Effector memory CD4-positive, alpha-beta T cell (primary cell): ENCODE measurements around the gene SYCE1L.
"Not testable (repeated sequence)": the region's sequence is repeated elsewhere in the genome, so short reads cannot be mapped to it uniquely, and the experiment has no call there.

ENCODE experiments used
- DNase-seq, 3 donors: peaks; one replicate each; pipeline ENCODE4 v3.0.0-alpha.2; 2020
- H3K27ac ChIP-seq: 2 replicates; pipeline ENCODE4 v1.7.0; 2013; ENCODE audit warnings: mild to moderate bottlenecking, low read length, moderate library complexity; ENCODE audit not compliant: insufficient read depth, poor library complexity, severe bottlenecking
- H3K27me3 ChIP-seq: replicated peaks from 2 replicates; pipeline ENCODE4 v1.7.0; 2013; ENCODE audit warnings: mild to moderate bottlenecking, low read length; ENCODE audit not compliant: insufficient read depth, control insufficient read depth, poor library complexity, severe bottlenecking
- H3K36me3 ChIP-seq: 2 replicates; pipeline ENCODE4 v1.7.0; 2013; ENCODE audit warnings: mild to moderate bottlenecking, low read length, moderate library complexity; ENCODE audit not compliant: control insufficient read depth, insufficient read depth
- H3K4me1 ChIP-seq: 2 replicates; pipeline ENCODE4 v1.7.0; 2013; ENCODE audit warnings: low read length, mild to moderate bottlenecking; ENCODE audit not compliant: control insufficient read depth, insufficient read depth, poor library complexity, severe bottlenecking
- H3K4me3 ChIP-seq: 2 replicates; pipeline ENCODE4 v1.7.0; 2013; ENCODE audit warnings: low read length, low read depth, mild to moderate bottlenecking; ENCODE audit not compliant: insufficient read depth, poor library complexity, severe bottlenecking
- H3K9me3 ChIP-seq: 2 replicates; pipeline ENCODE4 v1.7.0; 2013; ENCODE audit warnings: mild to moderate bottlenecking, low read length, moderate library complexity; ENCODE audit not compliant: control insufficient read depth
- total RNA-seq, 3 donors: gene quantifications; one replicate each; lab custom pipeline; 2026; lab: John Stamatoyannopoulos, UW

Gene SYCE1L, protein sequence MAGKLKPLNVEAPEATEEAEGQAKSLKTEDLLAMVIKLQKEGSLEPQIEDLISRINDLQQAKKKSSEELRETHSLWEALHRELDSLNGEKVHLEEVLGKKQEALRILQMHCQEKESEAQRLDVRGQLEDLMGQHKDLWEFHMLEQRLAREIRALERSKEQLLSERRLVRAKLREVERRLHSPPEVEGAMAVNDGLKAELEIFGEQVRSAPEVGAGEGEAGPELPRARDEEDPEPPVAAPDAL
- 1.7 to 2.9 (median 2.8) reads per million in 3 donors for total RNA-seq

GRCh38 chr16:77199211-77199610 lies at the start of gene SYCE1L:
Gene SYCE1L, plus strand, starts transcription at chr16:77199408. Its CDS starts 44 bp downstream, at chr16:77199452.
- no peaks in the 10 kb centered on the region for H3K9me3 ChIP-seq
- no peak for DNase-seq
- peaks cover 40% of the 10 kb centered on the region for H3K36me3 ChIP-seq

GRCh38 chr16:77157346-77158058 lies 41.7 kb upstream of the SYCE1L start:
- no peaks in the 10 kb centered on the region for H3K9me3 ChIP-seq
- no peaks in the 10 kb centered on the region for H3K4me1 ChIP-seq
- no peaks in the 10 kb centered on the region for H3K27me3 ChIP-seq
- DNase-seq = no peak
- no peak overlapping the region for H3K4me3 ChIP-seq
- no peaks in the 10 kb centered on the region for H3K36me3 ChIP-seq
- H3K27ac ChIP-seq = no peak overlapping the region

More at GRCh38 chr16:77199211-77199610, at the start of gene SYCE1L:
- Histone ChIP-seq H3K27ac (no peak within 1 kb of the TSS), H3K4me1 (no peaks in the 10 kb centered on the region), H3K4me3 (no peak within 1 kb of the TSS), H3K27me3 (no peaks in the 10 kb centered on the region)

GRCh38 chr16:77158293-77158692 lies 40.9 kb upstream of the SYCE1L start:
- Histone ChIP-seq H3K4me3 (no peak overlapping the region), H3K36me3 (no peaks in the 10 kb centered on the region)

GRCh38 chr16:77165006-77165405 lies 34.2 kb upstream of the SYCE1L start:
- Histone ChIP-seq H3K27ac (no peak overlapping the region), H3K4me3 (no peak overlapping the region), H3K36me3 (no peaks in the 10 kb centered on the region), H3K27me3 (no peaks in the 10 kb centered on the region), H3K4me1 (no peaks in the 10 kb centered on the region), H3K9me3 (no peaks in the 10 kb centered on the region)
- DNase-seq = no peak

More at GRCh38 chr16:77158293-77158692, 40.9 kb upstream of the SYCE1L start:
- H3K9me3 ChIP-seq = no peaks in the 10 kb centered on the region
- no peaks in the 10 kb centered on the region for H3K4me1 ChIP-seq
- H3K27ac ChIP-seq = no peak overlapping the region
- DNase-seq = no peak
- H3K27me3 ChIP-seq = no peaks in the 10 kb centered on the region

DNA sequence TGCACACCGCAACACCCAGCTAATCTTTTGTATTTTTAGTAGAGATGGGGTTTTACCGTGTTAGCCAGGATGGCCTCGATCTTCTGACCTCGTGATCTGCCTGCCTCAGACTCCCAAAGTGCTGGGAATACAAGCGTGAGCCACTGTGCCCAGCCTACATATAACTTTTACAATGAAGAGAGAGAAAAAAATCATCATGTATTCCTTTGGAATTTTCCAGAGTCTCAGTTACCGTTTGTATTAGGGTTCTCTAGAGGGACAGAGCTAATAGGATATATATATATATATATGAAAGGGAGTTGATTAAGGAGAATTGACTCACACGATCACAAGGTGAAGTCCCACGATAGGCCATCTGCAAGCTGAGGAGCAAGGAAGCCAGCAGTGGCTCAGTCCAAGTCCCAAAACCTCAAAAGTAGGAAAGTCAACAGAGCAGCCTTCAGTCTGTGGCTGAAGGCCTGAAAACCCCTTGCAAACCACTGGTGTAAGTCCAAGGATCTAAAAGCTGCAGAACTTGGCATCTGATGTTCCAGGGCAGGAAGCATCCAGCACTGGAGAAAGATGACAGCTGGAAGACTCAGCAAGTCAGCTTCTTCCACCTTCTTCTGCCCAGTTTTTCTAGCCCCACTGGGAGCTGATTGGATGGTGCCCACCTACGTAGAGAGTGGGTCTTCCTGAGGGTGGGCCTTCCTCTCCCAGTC lies 33.5 kb upstream of the SYCE1L start:
- H3K4me3 ChIP-seq, H3K9me3 ChIP-seq, H3K36me3 ChIP-seq, H3K27ac ChIP-seq, H3K27me3 ChIP-seq, H3K4me1 ChIP-seq, DNase-seq: not testable (repeated sequence)

- Histone ChIP-seq H3K9me3 (no peaks in the 10 kb centered on the region), H3K4me1 (no peaks in the 10 kb centered on the region), H3K27me3 (no peaks in the 10 kb centered on the region), H3K4me3 (no peak overlapping the region), H3K27ac (no peak overlapping the region), H3K36me3 (no peaks in the 10 kb centered on the region)
- no peak for DNase-seq
Observed at GRCh38 chr16:77166726-77167125, 32.5 kb upstream of the SYCE1L start.

GRCh38 chr16:77168901-77169300 lies 30.3 kb upstream of the SYCE1L start:
- no peaks in the 10 kb centered on the region for H3K9me3 ChIP-seq
- DNase-seq = no peak
- H3K4me3 ChIP-seq = no peak overlapping the region
- no peaks in the 10 kb centered on the region for H3K4me1 ChIP-seq
- H3K36me3 ChIP-seq = no peaks in the 10 kb centered on the region
- no peaks in the 10 kb centered on the region for H3K27me3 ChIP-seq
- H3K27ac ChIP-seq = no peak overlapping the region

- no peak overlapping the region for H3K27ac ChIP-seq
- no peaks in the 10 kb centered on the region for H3K36me3 ChIP-seq
- H3K4me1 ChIP-seq = no peaks in the 10 kb centered on the region
- H3K4me3 ChIP-seq = no peak overlapping the region
- H3K27me3 ChIP-seq = no peaks in the 10 kb centered on the region
- DNase-seq = peak in 1 of 3 donors; percentile 20
- H3K9me3 ChIP-seq = no peaks in the 10 kb centered on the region
Observed at GRCh38 chr16:77169650-77170236, 29.5 kb upstream of the SYCE1L start.

GRCh38 chr16:77170805-77171204 lies 28.4 kb upstream of the SYCE1L start:
- Histone ChIP-seq H3K4me1 (no peaks in the 10 kb centered on the region), H3K27ac (no peak overlapping the region)
- no peak for DNase-seq

More at GRCh38 chr16:77170805-77171204, 28.4 kb upstream of the SYCE1L start:
- Histone ChIP-seq H3K9me3 (no peaks in the 10 kb centered on the region), H3K4me3 (no peak overlapping the region), H3K27me3 (no peaks in the 10 kb centered on the region), H3K36me3 (no peaks in the 10 kb centered on the region)
